Activated T-helper 1 cell treated with anti-CD3 and anti-CD28 coated beads, Interleukin-12 subunit alpha, Interleukin-12 subunit beta, Interleukin-2, Interleukin-4 antibody, amounts not matched to agents 30 ng/mL and 10 ng/mL and 1 ng/mL, durations not matched to agents 14 hours and 24 hours and 36 hours (primary cell): Measurements from ENCODE around the gene NOS2. TPM values are rescaled to one million over a fixed set of nuclear protein-coding genes. Genes with fewer than 3 reads are reported as not detected.
A peak's percentile ranks its signal among the peaks of the same experiment; 100 is the strongest.

ENCODE experiments used
- DNase-seq: peaks from one replicate; pipeline ENCODE4 v3.0.0; 2021; ENCODE audit warnings: low spot score
- H3K27ac Mint-ChIP-seq: one replicate; pipeline ENCODE4 v1.8.0; 2021; ENCODE audit warnings: mild to moderate bottlenecking, mixed read lengths
- H3K27me3 Mint-ChIP-seq: one replicate; pipeline ENCODE4 v1.8.0; 2022; ENCODE audit warnings: mild to moderate bottlenecking, moderate library complexity, mixed read lengths; ENCODE audit not compliant: insufficient read depth
- H3K36me3 Mint-ChIP-seq: one replicate; pipeline ENCODE4 v1.8.0; 2021; ENCODE audit warnings: low read depth, mixed read lengths
- H3K4me1 Mint-ChIP-seq: one replicate; pipeline ENCODE4 v1.8.0; 2021; ENCODE audit warnings: low read depth, mixed read lengths
- H3K4me3 Mint-ChIP-seq: one replicate; pipeline ENCODE4 v1.8.0; 2021; ENCODE audit warnings: mild to moderate bottlenecking, moderate library complexity, mixed read lengths
- H3K9me3 Mint-ChIP-seq: one replicate; pipeline ENCODE4 v1.8.0; 2021; ENCODE audit warnings: mixed read lengths
- intact Hi-C: fragments of 100-400 bp; cut with micrococcal nuclease; formaldehyde crosslinking; loops from one replicate; pipeline ENCODE4 v1.15.1; 2024
- total RNA-seq: library from RNA; stranded (reverse); gene quantifications from 2 replicates; pipeline ENCODE4 v1.2.3, GENCODE V29; 2022

Gene NOS2
- total RNA-seq, 1 donor from 2014 or later: not detected

- peaks cover 42% of the 10 kb centered on the region for H3K4me1 Mint-ChIP-seq
- H3K27ac Mint-ChIP-seq: no peak overlapping the region
- H3K27me3 Mint-ChIP-seq: no peaks in the 10 kb centered on the region
- DNase-seq: no peak
- no peak overlapping the region for H3K4me3 Mint-ChIP-seq
- intact Hi-C loops: loop anchor here (2.0 kb wide), 1 partner anchor 35 kb away; no protein-coding TSS in a partner anchor
- peaks cover 2% of the 10 kb centered on the region for H3K36me3 Mint-ChIP-seq
- peaks cover 11% of the 10 kb centered on the region for H3K9me3 Mint-ChIP-seq
These were observed 11.6 kb upstream of the NOS2 start for GRCh38 chr17:27811961-27812360.

- intact Hi-C loops: loop anchor here (1.0 to 2.0 kb wide), 2 partner anchors 36 to 524 kb away; partner anchors contain the start of genes IFT20 and TNFAIP1
- Mint-ChIP-seq H3K4me1 (peaks cover 42% of the 10 kb centered on the region), H3K27ac (peak overlapping the region; percentile 89), H3K4me3 (no peak overlapping the region), H3K9me3 (peaks cover 11% of the 10 kb centered on the region), H3K36me3 (peaks cover 2% of the 10 kb centered on the region), H3K27me3 (no peaks in the 10 kb centered on the region)
- no peak for DNase-seq
These were observed 10.7 kb upstream of the NOS2 start for GRCh38 chr17:27810902-27811557.

- peak overlapping the region; percentile 68 for H3K4me3 Mint-ChIP-seq
- DNase-seq: peak; percentile 51
- H3K27ac Mint-ChIP-seq: peak overlapping the region; percentile 89
- intact Hi-C loops: loop anchor here (1.0 to 2.0 kb wide), 2 partner anchors 36 to 525 kb away; partner anchors contain the start of genes IFT20 and TNFAIP1
- peaks cover 49% of the 10 kb centered on the region for H3K4me1 Mint-ChIP-seq
- no peaks in the 10 kb centered on the region for H3K27me3 Mint-ChIP-seq
- H3K36me3 Mint-ChIP-seq: peaks cover 2% of the 10 kb centered on the region
- peaks cover 11% of the 10 kb centered on the region for H3K9me3 Mint-ChIP-seq
These were observed 10.0 kb upstream of the NOS2 start for GRCh38 chr17:27810211-27810901.

- no peaks in the 10 kb centered on the region for H3K27me3 Mint-ChIP-seq
- intact Hi-C loops: loop anchor here (5.0 kb wide), 3 partner anchors 462 to 572 kb away; partner anchors contain the start of gene TMEM97
- peaks cover 11% of the 10 kb centered on the region for H3K9me3 Mint-ChIP-seq
- H3K36me3 Mint-ChIP-seq: peaks cover 2% of the 10 kb centered on the region
- H3K4me1 Mint-ChIP-seq: peaks cover 52% of the 10 kb centered on the region
- peak overlapping the region; percentile 95 for H3K27ac Mint-ChIP-seq
- peak overlapping the region; percentile 38 for H3K4me3 Mint-ChIP-seq
- DNase-seq: no peak
These were observed 9.2 kb upstream of the NOS2 start for GRCh38 chr17:27809555-27809954.

- Mint-ChIP-seq H3K9me3 (peaks cover 11% of the 10 kb centered on the region), H3K4me1 (peaks cover 52% of the 10 kb centered on the region), H3K36me3 (no peaks in the 10 kb centered on the region), H3K27ac (peak overlapping the region; percentile 95), H3K4me3 (peak overlapping the region; percentile 43), H3K27me3 (no peaks in the 10 kb centered on the region)
- intact Hi-C loops: loop anchor here (1.0 to 5.0 kb wide), 4 partner anchors 342 to 571 kb away; partner anchors contain the start of gene TMEM97
- no peak for DNase-seq
These were observed 8.3 kb upstream of the NOS2 start for GRCh38 chr17:27808628-27809027.

GRCh38 chr17:27807567-27808470 is 7.5 kb upstream of the NOS2 start:
- peaks cover 11% of the 10 kb centered on the region for H3K9me3 Mint-ChIP-seq
- H3K4me3 Mint-ChIP-seq: peak overlapping the region; percentile 43
- peak; percentile 70 for DNase-seq
- H3K27ac Mint-ChIP-seq: peak overlapping the region; percentile 95
- no peaks in the 10 kb centered on the region for H3K36me3 Mint-ChIP-seq
- intact Hi-C loops: loop anchor here (1.0 to 5.0 kb wide), 4 partner anchors 342 to 571 kb away; partner anchors contain the start of gene TMEM97
- H3K27me3 Mint-ChIP-seq: peaks cover 3% of the 10 kb centered on the region
- peaks cover 52% of the 10 kb centered on the region for H3K4me1 Mint-ChIP-seq

GRCh38 chr17:27805520-27806146 is 5.3 kb upstream of the NOS2 start:
- DNase-seq: peak; percentile 76
- Mint-ChIP-seq H3K9me3 (peaks cover 11% of the 10 kb centered on the region), H3K36me3 (no peaks in the 10 kb centered on the region), H3K4me1 (peaks cover 40% of the 10 kb centered on the region), H3K27me3 (peaks cover 5% of the 10 kb centered on the region), H3K4me3 (peak overlapping the region; percentile 65), H3K27ac (peak overlapping the region; percentile 91)
- intact Hi-C loops: loop anchor here (1.0 to 5.0 kb wide), 7 partner anchors 45 to 568 kb away; partner anchors contain the start of genes LYRM9 and TMEM97

- intact Hi-C loops: no loop called here
- peaks cover under 1% of the 10 kb centered on the region for H3K9me3 Mint-ChIP-seq
These were observed 3.8 kb upstream of the NOS2 start for GRCh38 chr17:27804113-27804512.

GRCh38 chr17:27802962-27803680 is 2.8 kb upstream of the NOS2 start:
- H3K4me1 Mint-ChIP-seq: peaks cover 15% of the 10 kb centered on the region
- DNase-seq: no peak
- no peak overlapping the region for H3K27ac Mint-ChIP-seq
- H3K27me3 Mint-ChIP-seq: peaks cover 18% of the 10 kb centered on the region
- H3K4me3 Mint-ChIP-seq: no peak overlapping the region
- H3K9me3 Mint-ChIP-seq: no peaks in the 10 kb centered on the region
- intact Hi-C loops: no loop called here
- no peaks in the 10 kb centered on the region for H3K36me3 Mint-ChIP-seq

More at GRCh38 chr17:27804113-27804512, 3.8 kb upstream of the NOS2 start:
- H3K4me1 Mint-ChIP-seq: peaks cover 25% of the 10 kb centered on the region
- H3K36me3 Mint-ChIP-seq: no peaks in the 10 kb centered on the region
- DNase-seq: no peak
- peaks cover 14% of the 10 kb centered on the region for H3K27me3 Mint-ChIP-seq
- H3K27ac Mint-ChIP-seq: no peak overlapping the region
- no peak overlapping the region for H3K4me3 Mint-ChIP-seq

GRCh38 chr17:27802033-27802432 is 1.7 kb upstream of the NOS2 start:
- Mint-ChIP-seq H3K4me1 (peaks cover 9% of the 10 kb centered on the region), H3K27ac (no peak overlapping the region), H3K4me3 (no peak overlapping the region), H3K27me3 (peaks cover 18% of the 10 kb centered on the region), H3K36me3 (no peaks in the 10 kb centered on the region), H3K9me3 (no peaks in the 10 kb centered on the region)
- DNase-seq: no peak
- intact Hi-C loops: no loop called here

GRCh38 chr17:27798376-27798775 is 2.0 kb downstream of the NOS2 start:
- Mint-ChIP-seq H3K36me3 (no peaks in the 10 kb centered on the region), H3K4me1 (peaks cover 7% of the 10 kb centered on the region), H3K9me3 (no peaks in the 10 kb centered on the region), H3K27ac (no peak overlapping the region), H3K4me3 (no peak overlapping the region), H3K27me3 (peaks cover 45% of the 10 kb centered on the region)
- intact Hi-C loops: no loop called here
- DNase-seq: no peak
